ENCODE measurements around the gene NAA10. TPM values are rescaled to one million over a fixed set of nuclear protein-coding genes. Genes with fewer than 3 reads are reported as not detected.

The NAA10 gene
- total RNA-seq, 1 experiment from 2014 or later: 124 TPM

DNA sequence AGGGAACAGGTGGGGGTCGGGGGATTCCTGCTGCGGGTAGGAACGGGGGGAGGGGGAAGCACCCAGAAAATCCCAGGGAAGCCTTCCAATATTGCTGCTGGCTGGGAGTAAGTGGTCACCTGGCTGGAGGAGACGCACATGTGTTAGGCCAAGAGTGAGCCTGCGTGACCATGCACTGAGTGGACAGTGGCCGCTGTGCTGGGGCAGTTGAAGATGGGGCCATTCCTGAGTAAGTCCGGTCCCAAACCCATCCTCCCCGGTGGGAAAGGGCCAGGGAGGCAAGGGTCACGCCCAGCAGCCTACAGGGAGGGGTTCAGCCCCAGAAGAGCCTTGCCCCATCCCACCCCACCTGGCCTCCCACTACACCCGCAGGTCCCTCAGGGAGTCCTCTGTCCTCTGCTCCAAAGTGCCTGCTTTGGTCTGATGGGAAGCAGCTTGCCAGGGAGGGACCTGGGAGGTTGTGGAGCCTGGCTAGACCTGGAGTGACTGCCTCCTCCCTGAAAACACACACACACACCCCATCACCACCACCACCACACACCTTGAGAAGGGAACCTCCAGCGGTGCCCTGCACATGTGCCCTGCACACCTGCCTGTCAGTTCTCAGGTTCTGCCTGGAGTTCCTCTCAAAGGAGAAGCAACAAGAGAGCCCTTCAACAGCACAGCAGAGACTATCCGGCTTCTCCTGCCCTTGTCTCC is 54.9 kb downstream of the NAA10 start:
- H2AFZ ChIP-seq (ENCODE audit: low read depth, low read length, poor library complexity, severe bottlenecking): no peak overlapping the region
- DNase-seq (ENCODE audit: low read depth, low spot score) (no peak), ATAC-seq (no peak)
- H3K9me2 ChIP-seq (ENCODE audit: insufficient read depth): no peaks in the 10 kb centered on the region
- no TSS peak for BruUV-seq (replicated peaks)
- CTCF ChIA-PET: no interaction called here
- no peaks in the 10 kb centered on the region for H3K79me2 ChIP-seq (ENCODE audit: insufficient read depth, low read length)
- no peak overlapping the region for H3K27ac ChIP-seq (ENCODE audit: low read depth, low read length)
- H3K4me2 ChIP-seq (ENCODE audit: low read length): no peak overlapping the region
- POLR2A ChIA-PET: no interaction called here
- H3K9me3 ChIP-seq (ENCODE audit: control insufficient read depth in 1 of 2, insufficient read depth in 1 of 2, low read depth in 1 of 2, low read length in 2 of 2): no peaks in the 10 kb centered on the region
- no peaks in the 10 kb centered on the region for H3K27me3 ChIP-seq (ENCODE audit: insufficient read depth, low read length)
- peaks cover 6 to 27% of the 10 kb centered on the region in 2 experiments; a peak in 3 of 4 replicates for H3K4me1 ChIP-seq (ENCODE audit: control insufficient read depth in 1 of 2, insufficient read depth in 2 of 2, low read length in 2 of 2)
- H3K4me3 ChIP-seq (replicated peaks in 1 of 2; ENCODE audit: low read depth in 1 of 2, low read length in 2 of 2): no peak overlapping the region
- H3K36me3 ChIP-seq (ENCODE audit: control insufficient read depth in 1 of 2, insufficient read depth in 2 of 2, low read length in 2 of 2): no peaks in the 10 kb centered on the region
- RAD21 ChIA-PET (ENCODE audit: low non-redundant PET in 1 of 2, low total read pairs in 2 of 2, uncharacterized antibody in 2 of 2, unreplicated experiment in 2 of 2): no interaction called here
- TF ChIP-seq CBX3 (IDR thresholded peaks at IDR 0.05; ENCODE audit: low read depth) (no peak), CEBPB (IDR thresholded peaks at IDR 0.05; ENCODE audit: low read depth) (no peak), YY1 (IDR thresholded peaks at IDR 0.05; ENCODE audit: extremely low read depth, insufficient replicate concordance, low read depth, low read length) (no peak), SRF (IDR thresholded peaks at IDR 0.05; ENCODE audit: low read depth) (no peak), JUND (IDR thresholded peaks at IDR 0.05) (no peak), REST (IDR thresholded peaks at IDR 0.05; ENCODE audit: low read depth) (no peak), EZH2 (IDR thresholded peaks at IDR 0.05) (no peak), POLR2AphosphoS5 (IDR thresholded peaks at IDR 0.05; ENCODE audit: low read depth, low read length) (no peak), FOSL1 (IDR thresholded peaks at IDR 0.05; ENCODE audit: low read depth) (no peak), ZNF274 (IDR thresholded peaks at IDR 0.05; ENCODE audit: low read depth, low read length) (no peak)
- TF ChIP-seq, protein P1, sequence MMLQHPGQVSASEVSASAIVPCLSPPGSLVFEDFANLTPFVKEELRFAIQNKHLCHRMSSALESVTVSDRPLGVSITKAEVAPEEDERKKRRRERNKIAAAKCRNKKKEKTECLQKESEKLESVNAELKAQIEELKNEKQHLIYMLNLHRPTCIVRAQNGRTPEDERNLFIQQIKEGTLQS (IDR thresholded peaks at IDR 0.05): no peak
- H4K20me1 ChIP-seq (ENCODE audit: insufficient read depth): no peaks in the 10 kb centered on the region
- intact Hi-C loops (cut with micrococcal nuclease): no loop called here
- no peak overlapping the region for H3K9ac ChIP-seq (ENCODE audit: low read length)

Small RNA genes within 50 kb of the gene (microRNA-seq; reads per million reads assigned to microRNA genes)
- not detected for gene MIR3202-1 (ENCODE audit: borderline number of aligned reads)
- gene MIR3202-2 (ENCODE audit: borderline number of aligned reads): not detected

Other genes with a start within 250 kb of the NAA10 start
- 101 TPM for gene SLC6A8, start 247.1 kb downstream of the NAA10 start, total RNA-seq (2021; ENCODE audit: unreplicated experiment)
- 185 TPM for gene BCAP31, start 210.7 kb downstream of the NAA10 start, total RNA-seq (2021; ENCODE audit: unreplicated experiment)
- gene ABCD1, start 210.2 kb downstream of the NAA10 start, total RNA-seq (2021; ENCODE audit: unreplicated experiment): 7.1 TPM
- gene PLXNB3, start 170.8 kb downstream of the NAA10 start, total RNA-seq (2021; ENCODE audit: unreplicated experiment): 4.8 TPM
- not detected for gene SRPK3, start 154.0 kb downstream of the NAA10 start, total RNA-seq (2021; ENCODE audit: unreplicated experiment)
- gene IDH3G, start 140.7 kb downstream of the NAA10 start, total RNA-seq (2021; ENCODE audit: unreplicated experiment): 49.7 TPM
- gene SSR4, start 140.4 kb downstream of the NAA10 start, total RNA-seq (2021; ENCODE audit: unreplicated experiment): 182 TPM
- gene PDZD4, start 104.5 kb downstream of the NAA10 start, total RNA-seq (2021; ENCODE audit: unreplicated experiment): 0.30 TPM
- 14.8 TPM for gene L1CAM, start 48.9 kb downstream of the NAA10 start, total RNA-seq (2021; ENCODE audit: unreplicated experiment)
- gene AVPR2, start 30.4 kb downstream of the NAA10 start, total RNA-seq (2021; ENCODE audit: unreplicated experiment): not detected
- 67.4 TPM for gene ARHGAP4, start 8.8 kb downstream of the NAA10 start, total RNA-seq (2021; ENCODE audit: unreplicated experiment)
- 1.3 TPM for gene RENBP, start 9.6 kb upstream of the NAA10 start, total RNA-seq (2021; ENCODE audit: unreplicated experiment)
- 72.8 TPM for gene HCFC1, start 36.8 kb upstream of the NAA10 start, total RNA-seq (2021; ENCODE audit: unreplicated experiment)
- gene TMEM187, start 37.7 kb upstream of the NAA10 start, total RNA-seq (2021; ENCODE audit: unreplicated experiment): 12.6 TPM
- 92.3 TPM for gene IRAK1, start 84.9 kb upstream of the NAA10 start, total RNA-seq (2021; ENCODE audit: unreplicated experiment)
- gene MECP2, start 162.7 kb upstream of the NAA10 start, total RNA-seq (2021; ENCODE audit: unreplicated experiment): 32.4 TPM
- gene OPN1LW, start 209.2 kb upstream of the NAA10 start, total RNA-seq (2021; ENCODE audit: unreplicated experiment): not detected
- not detected for gene OPN1MW, start 247.6 kb upstream of the NAA10 start, total RNA-seq (2021; ENCODE audit: unreplicated experiment)